Adipose tissue (tissue), 3 donors: ENCODE measurements around the gene THSD4. TPM values are rescaled to one million over a fixed set of nuclear protein-coding genes. Genes with fewer than 3 reads are reported as not detected.
"Not testable (repeated sequence)": the region's sequence is repeated elsewhere in the genome, so short reads cannot be mapped to it uniquely, and the experiment has no call there.

Source experiments
- H3K27ac ChIP-seq: one replicate; pipeline ENCODE4 v1.5.1; 2013; ENCODE audit warnings: low read depth, low read length
- WGBS, 3 donors: extraction: QIAGEN DNeasy Blood & Tissue Kit; methylation state at CpG; one replicate each; pipeline ENCODE4 v1.1.7; 2013; 5-methylcytosine and 5-hydroxymethylcytosine counted together
- polyA plus RNA-seq, 3 donors: library from polyadenylated mRNA; stranded (reverse); fragments of 200-250 nt; gene quantifications; one replicate each; pipeline ENCODE4 v1.2.3, GENCODE V29; 2013
- donor health status: healthy with polysubstance abuse.
- donor health status: Bipolar disorder and iron deficiency.
- donor health status: healthy.

THSD4 gene
- polyA plus RNA-seq, 3 donors: 1.6 to 3.1 (median 2.4) TPM

DNA sequence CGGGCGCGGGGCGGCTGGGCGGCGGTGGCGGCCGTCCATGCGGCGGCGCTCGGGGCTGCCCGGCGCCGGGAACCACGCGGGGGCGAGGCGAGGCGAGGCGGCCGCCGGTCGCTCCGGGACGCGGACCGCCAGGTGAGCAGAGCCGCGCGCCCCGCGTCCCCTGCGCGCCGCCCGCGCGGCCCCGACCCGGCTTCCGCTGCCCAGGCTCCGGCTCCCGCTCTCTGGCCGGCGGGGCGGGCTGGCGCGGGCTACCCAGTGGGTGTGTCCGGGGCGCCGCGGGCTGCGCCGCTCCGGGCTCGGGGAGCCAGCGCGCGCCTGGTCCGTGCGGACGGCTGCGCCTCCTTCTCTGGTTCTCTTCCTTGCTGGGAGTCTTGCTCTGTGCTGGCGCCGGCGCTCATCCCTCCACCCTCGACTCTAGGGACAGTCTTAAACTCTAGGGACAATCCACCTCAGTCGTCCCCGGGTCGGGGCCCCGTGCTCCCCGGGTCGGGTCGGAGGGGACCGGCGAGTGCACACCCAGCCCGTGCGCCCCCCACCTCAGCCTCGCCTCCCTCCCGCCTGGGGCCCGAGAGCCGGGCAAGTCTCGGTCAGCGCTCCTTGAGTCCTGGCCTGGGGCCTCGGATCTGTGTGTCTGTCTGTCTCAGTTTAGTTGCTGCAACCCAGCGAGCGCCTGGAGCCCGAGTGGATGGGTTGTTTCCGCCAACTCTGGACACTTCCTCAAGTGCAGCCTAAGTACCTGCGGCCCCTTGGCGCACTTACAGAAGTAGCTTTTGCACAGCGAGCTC, 488 bp downstream of the THSD4 start:
- 1% methylated on average over 51 to 93 of the region's 93 CpGs for WGBS, 3 donors
- H3K27ac ChIP-seq: no peak overlapping the region

DNA sequence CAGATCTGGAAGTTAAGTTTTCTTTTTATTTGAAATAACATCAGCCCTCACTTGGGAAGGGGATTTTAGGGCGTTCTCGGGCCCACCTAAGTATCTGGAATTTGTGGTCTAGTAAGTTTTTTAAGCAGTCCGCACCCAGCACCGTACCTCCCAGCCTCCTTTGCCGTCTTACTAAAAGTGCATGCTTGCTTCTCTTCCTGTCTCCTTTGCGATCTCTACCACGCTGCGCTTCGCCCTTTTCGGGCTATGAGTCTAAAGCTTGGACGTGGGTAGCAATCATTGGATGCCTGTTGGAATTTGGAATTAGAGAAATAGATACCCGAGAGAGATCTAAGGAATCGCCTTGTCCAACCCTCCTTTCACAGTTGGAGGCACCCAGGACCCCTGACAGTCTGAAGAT, 1.1 kb downstream of the THSD4 start:
- no peak overlapping the region for H3K27ac ChIP-seq
- WGBS, 3 donors: 30 to 48% (median 38%) methylated on average over 13 of the region's 13 CpGs

DNA sequence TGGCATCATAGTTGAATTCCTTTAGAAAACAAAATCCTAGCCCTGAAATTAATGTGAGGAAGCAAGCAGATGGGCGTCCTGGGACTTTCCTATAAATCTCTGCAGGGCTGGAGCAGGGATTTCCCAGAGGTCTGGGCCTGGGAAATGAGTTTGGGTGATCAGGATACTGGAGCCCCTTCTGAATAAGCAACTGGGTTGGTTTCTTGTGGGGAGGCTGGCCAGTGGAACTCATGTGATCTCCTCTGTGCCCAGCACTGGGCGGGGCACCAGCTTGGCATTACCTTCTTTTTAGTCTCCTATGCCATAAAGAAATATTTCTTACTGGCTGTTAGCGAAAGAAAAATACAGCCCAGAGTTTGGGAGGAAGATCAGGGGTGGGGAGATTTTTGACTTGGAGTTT, 1.7 kb downstream of the THSD4 start:
- WGBS, 3 donors: 64 to 82% (median 77%) methylated on average over 3 of the region's 3 CpGs
- H3K27ac ChIP-seq: no peak overlapping the region

DNA sequence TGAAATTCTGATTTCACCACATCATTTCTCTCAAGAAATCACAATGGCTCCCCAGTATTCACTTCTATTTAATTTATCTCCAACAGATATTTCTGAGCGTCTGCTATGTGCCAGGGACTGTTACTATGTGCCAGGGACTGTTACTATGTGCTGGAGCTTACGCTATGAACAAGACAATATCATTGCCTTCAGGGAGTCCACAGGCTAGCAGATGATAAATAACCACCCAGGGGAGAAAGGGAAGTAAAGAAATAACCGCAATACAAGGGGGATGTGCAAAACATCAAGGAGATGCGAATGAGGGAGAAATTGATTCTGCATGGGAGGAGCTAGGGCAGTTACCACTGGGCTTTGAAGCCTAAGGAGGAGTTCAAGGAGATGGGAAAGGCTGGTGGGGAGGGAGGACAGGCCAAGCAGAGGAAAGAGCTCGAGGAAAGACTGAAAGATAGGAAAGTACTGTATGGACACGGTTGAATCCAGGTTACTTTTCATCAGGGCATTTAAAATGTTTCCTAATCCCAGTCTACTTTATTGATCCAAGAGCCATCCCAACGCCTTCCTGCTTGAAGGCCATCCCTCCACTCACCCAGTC, 2.5 kb downstream of the THSD4 start:
- 68 to 75% (median 72%) methylated on average over 7 of the region's 7 CpGs for WGBS, 3 donors
- H3K27ac ChIP-seq: no peak overlapping the region

DNA sequence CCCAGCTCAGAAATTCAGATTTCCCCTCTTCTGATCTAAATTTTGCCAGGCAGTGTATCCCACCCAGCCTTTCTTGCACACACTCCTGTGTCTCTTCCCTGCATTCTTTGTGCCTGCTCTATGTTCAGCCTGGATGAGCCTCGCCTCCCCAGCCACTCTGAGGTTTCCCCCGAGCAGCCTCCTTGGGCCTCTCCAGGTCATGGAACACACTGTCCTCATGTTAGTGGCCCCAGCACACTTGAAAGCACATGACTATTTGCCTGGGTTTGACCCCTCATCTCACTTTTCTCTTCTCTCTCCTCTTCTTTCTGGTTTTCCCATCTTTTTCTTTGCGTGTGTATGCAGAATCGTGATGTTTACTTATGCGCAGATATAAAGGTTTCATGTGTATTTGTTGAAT, 3.1 kb downstream of the THSD4 start:
- H3K27ac ChIP-seq: no peak overlapping the region
- WGBS, 3 donors: 85 to 94% (median 93%) methylated on average over 5 of the region's 5 CpGs

DNA sequence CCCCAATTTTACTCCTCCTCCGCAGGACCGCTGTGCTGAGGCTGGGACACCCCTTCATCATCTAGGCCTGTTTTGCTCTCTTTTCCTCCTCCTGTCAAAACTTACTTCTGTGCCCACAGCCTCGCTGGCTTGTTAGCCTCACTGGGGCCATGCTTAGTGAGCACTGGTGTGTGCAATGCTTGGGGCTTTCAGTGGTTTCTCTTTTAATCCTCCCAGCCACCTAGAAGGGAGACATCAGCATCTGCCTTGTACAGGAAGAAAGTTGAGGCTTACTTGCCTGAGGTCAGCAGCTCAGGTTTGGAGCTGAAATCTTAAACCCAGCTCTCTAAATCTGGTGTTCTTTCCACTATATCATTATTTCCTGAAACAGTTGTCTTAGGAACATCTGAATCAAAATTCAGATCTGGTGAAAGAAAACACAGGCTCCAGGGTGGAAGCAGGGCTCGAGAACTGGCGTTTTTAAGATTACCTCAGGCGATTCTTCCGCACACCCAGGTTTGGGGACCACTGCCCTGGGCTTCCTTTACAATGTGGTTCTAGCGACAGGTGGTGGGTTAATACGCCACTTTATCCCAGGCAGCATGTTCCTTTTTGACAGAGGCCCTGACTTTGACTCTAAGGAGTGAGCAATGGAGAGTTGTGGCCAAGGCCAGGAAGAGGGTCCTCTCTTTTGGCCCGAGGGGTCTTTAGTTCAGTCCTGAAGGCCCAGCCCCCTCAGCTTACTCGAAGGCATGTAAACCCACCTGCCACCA, 3.8 kb downstream of the THSD4 start:
- no peak overlapping the region for H3K27ac ChIP-seq
- WGBS, 3 donors: 82 to 95% (median 92%) methylated on average over 11 of the region's 11 CpGs

DNA sequence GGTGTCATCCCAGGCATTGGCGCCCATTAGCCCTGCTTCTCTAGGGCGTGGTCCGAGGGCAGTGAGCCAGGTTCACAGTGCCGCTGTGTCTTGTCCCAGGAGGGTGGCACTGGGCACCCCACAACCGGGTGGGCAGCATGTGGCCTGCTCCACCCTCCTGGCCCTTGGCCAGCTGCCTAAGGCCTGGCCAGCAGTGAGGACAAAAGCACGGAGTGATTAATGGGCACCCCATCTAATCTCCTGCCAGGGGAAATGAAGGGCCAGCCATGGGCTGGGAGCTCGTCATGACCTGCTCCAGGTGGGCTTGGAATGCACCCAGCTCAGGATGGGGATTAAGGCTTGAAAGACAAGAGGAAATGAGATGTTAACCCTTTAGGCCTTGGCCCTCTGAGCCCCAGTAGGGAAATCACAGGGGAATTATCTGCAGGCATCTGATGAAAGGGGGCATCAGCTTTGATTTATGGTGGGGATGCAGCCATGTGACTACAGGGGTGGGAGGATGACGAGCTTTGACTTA, 5.2 kb downstream of the THSD4 start:
- H3K27ac ChIP-seq: no peak overlapping the region
- 67 to 79% (median 75%) methylated on average over 8 of the region's 8 CpGs for WGBS, 3 donors

DNA sequence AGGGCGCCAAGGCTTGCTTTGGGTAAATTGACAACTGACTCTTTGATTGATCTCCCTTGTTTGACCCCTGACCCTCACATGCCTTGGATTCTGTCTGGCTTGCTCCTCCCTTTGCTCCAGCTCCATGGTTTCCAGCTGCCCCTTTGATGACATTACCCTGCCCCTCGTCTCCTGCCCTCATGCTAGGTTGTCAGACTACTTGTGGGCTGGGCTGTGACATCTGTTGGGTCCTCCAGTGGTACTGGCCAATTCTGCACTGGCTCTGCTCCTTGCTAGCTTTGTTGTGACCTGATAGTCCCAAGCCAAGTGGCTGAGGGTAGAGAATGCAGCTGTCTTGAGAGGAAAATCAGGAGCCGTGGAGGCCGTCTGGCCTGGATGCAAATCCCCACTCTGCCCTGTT, 6.2 kb downstream of the THSD4 start:
- 71 to 74% (median 72%) methylated on average over 4 of the region's 4 CpGs for WGBS, 3 donors
- H3K27ac ChIP-seq: no peak overlapping the region

DNA sequence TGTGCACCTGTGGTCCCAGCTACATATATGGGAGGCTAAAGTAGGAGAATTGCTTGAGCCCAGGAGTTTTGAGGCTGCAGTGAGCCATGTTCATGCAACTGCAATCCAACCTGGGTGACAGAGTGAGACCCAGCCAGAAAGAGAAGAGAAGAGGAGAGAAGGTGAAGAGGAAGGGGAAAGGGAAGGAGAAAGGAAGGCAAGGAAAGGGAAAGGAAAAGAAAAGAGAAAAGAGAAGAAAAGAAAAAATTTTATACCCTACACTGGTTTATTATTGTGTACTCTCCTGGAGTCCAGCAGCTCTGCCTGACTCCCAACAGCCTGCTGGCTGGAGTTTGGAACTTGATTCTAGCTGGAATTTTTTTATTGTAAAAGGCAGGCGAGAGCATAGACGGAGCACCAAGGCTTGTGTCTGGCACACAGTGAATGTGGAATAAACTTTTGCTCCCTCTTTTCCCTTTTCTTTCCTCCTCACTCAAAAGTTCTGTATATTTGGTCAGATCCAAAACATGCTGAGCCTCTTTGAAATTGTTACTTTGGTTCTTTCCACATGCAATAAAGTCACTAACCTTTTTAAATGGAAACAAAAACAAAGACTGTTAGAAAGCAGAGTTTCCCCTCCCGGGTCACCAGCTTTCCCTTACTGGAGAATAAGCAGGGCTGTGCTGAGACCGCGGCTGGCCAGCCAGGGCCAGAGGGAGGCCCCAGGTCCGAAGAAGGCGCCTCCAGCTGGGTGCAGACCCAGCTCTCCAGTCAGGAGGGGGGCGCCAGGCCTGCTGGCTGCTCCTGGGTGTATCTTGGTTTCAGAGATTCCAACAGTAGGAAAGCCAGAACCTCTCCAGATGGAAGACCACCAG, 9.9 kb downstream of the THSD4 start:
- no peak overlapping the region for H3K27ac ChIP-seq
- WGBS, 3 donors: 66 to 73% (median 72%) methylated on average over 8 of the region's 8 CpGs

DNA sequence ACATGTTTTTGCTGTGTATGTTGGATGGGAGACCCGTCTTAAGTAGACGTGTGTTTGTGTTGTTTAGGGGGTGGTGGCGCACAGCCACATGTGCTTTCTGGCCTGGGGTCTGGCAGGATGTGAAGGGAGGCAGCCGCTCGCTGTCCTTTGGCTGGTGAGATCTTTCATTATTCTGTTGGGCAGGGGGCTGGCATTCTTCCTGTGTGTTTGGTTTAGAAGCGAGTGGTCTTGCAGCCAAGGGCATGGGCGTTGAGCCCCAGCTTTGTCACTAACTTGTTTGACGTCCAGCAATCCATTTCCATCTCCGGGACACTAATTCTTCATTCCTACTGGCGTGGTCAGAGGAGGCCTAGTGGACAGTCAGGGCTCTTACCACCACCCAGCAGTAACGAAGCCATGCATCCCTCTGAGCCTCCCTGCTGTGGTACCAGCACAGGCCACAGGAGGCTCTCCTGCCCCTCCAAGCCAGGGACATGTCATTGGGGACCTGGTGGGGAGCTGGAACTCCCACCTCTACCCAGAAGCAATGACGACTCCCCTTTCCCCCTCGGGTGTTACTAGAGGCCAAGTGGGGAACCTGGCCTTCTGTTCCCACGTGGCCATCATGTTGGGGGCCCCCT, 10.7 kb downstream of the THSD4 start:
- no peak overlapping the region for H3K27ac ChIP-seq
- 79 to 88% (median 85%) methylated on average over 14 of the region's 14 CpGs for WGBS, 3 donors

DNA sequence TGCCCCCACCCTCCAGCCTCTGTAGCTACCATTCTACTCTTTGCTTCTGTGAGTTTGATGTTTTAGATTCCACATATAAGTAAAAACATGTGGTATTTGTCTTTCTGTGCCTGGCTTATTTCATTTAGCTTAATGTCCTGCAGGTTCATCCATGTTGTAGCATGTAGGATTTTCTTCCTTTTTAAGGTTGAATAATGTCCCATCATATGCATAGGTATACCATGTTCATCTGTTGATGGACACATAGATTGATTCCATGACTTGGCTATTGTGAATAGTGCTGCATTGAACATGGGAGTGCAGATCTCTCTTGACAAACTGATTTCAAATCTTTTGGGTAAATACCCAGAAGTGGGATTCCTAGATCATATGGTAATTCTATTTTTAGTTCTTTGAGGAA, 11.8 kb downstream of the THSD4 start:
- H3K27ac ChIP-seq: no peak overlapping the region

DNA sequence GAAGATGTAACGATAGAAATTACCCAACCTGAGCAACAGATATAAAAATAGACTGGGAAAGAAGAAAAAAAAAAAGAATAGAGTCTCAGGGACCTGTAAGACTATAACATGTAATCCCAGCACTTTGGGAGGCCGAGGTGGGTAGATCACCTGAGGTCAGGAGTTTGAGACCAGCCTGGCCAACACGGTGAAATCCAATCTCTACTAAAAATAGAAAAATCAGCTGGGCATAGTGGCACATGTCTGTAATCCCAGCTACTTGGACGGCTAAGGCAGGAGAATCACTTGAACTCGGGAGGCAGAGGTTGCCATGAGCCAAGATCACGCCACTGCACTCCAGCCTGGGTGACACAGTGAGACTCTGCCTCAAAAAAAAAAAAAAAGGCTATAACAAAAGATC, 12.9 kb downstream of the THSD4 start:
- 71 to 92% (median 87%) methylated on average over 6 of the region's 6 CpGs for WGBS, 3 donors
- not testable (repeated sequence) for H3K27ac ChIP-seq

DNA sequence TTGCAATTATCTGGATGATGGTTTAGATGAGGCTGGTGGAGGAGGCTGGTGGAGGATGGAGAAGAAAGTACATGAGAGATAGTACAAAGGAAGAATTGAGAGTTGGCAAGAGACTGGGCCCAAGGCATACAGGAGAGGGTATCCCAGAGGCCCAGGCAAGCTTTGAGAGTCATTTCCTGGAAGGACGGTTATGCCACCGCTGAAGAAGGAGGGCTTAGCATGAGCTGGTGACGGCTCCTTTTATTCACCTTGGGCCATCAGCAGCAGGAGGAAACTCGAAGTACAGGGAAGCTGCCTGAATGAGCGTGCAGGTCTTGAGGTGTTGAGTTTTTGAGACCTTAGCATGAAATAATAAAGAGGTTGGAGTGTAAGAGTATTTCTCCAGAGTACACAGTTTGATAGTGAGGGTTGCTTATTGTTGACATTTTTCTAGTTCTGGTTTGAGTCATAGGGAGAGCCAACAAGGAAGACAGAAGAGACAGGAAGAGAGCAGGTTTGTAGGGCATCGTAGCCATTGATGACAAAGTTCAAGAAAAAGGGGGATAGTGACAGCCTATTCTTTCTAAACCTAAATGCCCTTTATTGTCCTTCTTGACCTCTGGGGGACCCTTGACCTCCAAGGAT, 13.8 kb downstream of the THSD4 start:
- WGBS, 3 donors: 83 to 87% (median 86%) methylated on average over 6 of the region's 6 CpGs
- H3K27ac ChIP-seq: no peak overlapping the region

DNA sequence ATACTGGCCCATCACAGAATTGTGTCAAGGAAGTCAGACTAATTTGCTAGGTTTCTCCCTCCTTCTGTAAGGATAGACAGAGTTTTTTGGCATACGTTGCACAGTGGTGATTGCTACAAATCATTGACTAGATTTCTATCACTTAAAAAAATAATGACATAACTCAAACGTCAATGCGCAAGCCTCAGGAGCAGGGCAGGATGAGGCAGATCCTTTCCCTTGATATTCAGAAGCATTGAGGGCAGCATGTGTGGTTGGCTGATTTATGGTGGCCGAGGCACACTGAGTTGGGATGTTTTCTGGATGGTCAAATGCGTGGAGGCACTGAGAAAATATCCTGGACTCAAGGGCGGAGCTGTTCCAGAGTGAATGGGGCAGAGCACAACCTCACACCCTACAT, 14.4 kb downstream of the THSD4 start:
- 65 to 78% (median 78%) methylated on average over 6 of the region's 6 CpGs for WGBS, 3 donors
- no peak overlapping the region for H3K27ac ChIP-seq

DNA sequence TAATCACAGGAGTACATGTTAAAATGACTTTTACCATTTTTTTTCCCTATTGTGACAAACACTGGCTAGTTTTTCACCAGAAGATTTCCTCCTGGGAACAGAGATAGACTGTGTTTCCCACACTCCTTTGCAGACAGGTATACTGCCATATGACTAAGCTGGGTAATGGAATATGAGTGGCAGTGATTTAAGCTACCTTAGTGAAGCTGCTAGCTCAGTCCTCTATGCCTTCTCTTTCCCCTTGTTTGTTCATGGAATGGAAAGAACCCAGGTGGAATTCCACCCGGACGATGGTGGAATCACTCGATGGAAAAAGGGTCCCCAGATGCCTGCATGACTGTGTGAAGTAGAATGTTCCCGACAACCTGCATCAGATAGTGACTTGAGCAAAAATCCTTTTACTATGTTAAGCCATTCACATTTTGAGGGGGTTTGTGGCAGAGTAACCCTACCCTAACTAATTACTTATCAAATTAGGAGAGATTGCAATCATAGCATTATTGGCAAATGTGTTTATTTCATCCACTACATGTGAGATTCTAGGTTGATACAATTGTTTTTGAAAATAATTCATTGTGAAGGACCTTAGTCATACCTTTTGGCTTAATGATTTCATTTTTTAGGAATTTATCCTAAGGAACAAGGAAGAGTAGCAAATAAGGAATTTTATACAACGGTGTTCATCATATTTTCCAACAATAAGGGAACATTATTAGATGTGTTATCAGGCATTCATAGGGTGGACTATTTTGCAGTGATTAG, 16.5 kb downstream of the THSD4 start:
- no peak overlapping the region for H3K27ac ChIP-seq
- 79 to 93% (median 91%) methylated on average over 5 of the region's 5 CpGs for WGBS, 3 donors

DNA sequence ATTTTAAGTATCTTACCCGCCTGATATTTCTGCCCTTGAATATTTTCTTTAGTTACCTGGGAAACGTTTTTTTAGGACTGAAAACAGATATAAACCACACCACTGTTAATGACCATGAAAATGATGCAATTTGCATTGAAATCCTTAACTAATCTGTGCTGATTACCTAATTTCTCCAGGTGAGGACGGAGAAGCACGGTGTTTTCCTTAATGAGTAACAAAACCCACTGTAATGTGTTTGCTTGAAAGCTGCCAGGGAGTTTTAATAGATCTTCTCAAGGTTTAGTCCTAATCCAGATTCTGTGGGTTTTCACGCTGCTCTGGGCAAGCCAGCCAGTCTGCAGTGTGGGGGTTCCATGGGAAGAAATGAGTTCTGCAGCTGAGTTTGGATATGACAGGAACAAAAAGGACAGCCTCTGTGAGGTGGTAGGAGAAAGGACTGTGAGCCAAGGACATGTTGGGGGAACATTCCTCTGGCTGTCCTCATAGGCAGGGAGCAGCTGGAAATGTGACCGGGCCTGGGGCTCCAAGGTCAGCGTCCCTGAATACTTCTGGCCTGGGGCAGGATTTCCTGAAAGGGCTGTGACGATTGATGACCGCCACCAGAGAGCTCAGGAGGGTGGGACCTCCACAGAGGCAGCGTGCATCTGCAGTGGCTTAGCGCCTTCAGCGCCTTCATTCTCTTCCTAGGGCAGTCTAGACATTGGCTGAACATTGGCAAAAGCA, 18.6 kb downstream of the THSD4 start:
- 41 to 61% (median 57%) methylated on average over 12 of the region's 12 CpGs for WGBS, 3 donors
- H3K27ac ChIP-seq: no peak overlapping the region
